Uterus (tissue), 2 donors: ENCODE results near the gene CCNYL1.
"Not testable (repeated sequence)": the region's sequence is repeated elsewhere in the genome, so short reads cannot be mapped to it uniquely, and the experiment has no call there.

Experiments used
- CTCF ChIP-seq, 4 experiments: fragments of 200-600 bp in 2 of 4; fragments of 450-650 bp in 2 of 4; sonication (generic) in 2 of 4; IDR thresholded peaks; one replicate each; pipeline ENCODE4 v1.5.1; 2016 to 2019; ENCODE audit warnings: antibody characterized with exemption in 4 of 4, mild to moderate bottlenecking in 2 of 4, moderate library complexity in 1 of 4
- POLR2A ChIP-seq, 2 donors: fragments of 450-650 bp; IDR thresholded peaks; one replicate each; pipeline ENCODE4 v1.6.1; 2016; ENCODE audit warnings: antibody characterized with exemption in 2 of 2, mild to moderate bottlenecking in 1 of 2, moderate library complexity in 1 of 2

- not testable (repeated sequence) for TF ChIP-seq POLR2A, CTCF (IDR thresholded peaks at IDR 0.05)
Observed at GRCh38 chr2:207696911-207697310, 14.5 kb upstream of the CCNYL1 start.
